DMS153 (cell line): ENCODE measurements around the gene GINS1.

ENCODE experiments used
- DNase-seq: peaks from one replicate; lab custom pipeline; 2025; lab: John Stamatoyannopoulos, UW

The GINS1 gene

DNA sequence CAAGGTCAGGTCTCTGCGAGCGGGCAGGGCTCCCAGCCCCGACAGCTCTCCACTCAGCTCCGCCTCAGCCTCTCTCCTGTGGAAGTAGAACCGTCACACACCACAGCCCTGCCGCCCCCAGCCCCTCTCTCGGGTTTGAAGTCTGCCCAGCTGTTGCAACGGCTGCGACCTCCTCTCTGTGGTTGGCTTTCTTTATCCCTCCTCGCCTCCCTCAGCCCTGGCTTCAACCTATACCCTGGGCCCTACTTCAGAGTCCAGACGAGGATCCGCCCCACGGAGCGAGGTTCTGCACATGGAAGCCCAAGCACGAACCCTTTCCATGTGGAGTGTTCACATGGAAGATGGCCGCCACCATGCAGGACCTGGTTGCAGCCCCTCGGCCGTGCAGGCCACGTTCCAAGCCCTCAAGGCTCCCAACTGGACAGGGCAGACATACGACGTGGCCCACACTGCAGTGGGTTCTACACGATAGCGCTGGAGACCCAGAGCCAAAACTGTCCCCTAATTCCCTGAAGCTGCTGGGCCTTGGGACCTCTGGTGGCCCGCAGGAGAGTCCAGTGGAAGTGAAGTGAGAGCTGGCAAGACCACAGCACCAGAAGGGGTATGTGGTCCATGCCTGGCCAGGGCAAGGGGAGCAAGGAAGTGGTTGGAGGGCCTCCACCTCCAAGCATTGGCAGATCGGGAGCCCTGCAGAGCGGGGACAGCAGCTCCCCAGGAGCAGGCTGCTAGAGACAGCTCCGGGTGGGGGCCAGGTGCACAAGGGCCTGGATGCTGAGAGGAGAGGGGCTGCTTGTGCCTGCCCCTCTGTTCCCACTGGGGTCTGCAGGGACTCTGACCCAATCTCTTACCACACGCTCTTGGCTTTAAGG, 69.8 kb downstream of the GINS1 start:
- DNase-seq = no peak

DNA sequence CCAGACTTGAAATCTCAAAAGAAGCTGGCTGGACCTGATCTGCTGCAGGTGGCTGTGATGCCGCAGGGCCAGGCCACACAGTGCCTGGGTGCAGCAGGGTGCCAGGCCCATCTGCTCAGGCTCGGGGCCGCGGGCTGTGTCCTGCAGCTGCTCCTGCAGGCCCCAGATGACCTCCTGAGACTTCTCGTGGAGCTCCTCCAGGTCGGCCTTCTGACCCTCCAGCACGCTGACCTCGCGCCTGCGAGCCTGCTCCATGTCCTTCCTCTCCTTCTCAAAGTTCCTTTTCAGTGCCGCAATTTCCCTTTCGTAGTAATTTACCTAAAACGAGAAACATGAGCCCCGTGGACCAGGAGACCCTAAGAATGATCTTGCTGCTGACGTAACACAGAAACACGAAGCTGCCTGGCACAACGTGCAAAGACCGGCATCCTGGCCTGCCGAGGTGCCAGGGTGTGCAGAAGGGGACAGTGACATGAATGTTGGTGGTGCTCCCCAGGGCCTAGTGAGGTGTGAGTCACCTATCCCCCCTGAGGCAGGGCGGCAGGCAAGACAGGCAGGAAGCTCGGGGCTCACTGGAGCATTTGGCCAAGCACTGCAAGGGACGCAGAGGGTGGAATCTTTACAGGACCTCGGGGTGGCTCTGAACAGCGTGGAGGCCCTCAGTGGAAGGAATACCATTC, 71.6 kb downstream of the GINS1 start:
- no peak for DNase-seq

DNA sequence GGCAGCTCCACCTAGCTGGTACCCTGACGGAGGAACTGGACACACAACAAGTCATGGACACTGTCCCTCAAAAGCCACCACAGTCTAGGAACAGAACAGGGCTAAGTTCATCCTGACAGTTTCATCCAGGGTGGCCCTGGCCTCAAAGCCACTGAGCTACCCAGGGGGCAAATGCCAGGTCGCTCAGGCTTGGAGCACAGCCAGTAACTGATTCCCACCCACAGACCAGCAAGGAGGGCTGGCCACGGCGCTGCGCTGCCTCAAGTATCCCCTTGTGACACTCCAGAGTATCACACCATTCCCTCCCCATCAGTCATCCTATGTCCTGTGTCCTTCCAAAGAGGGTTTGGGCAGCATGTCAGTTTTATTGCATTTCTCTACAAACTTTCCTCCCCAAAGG, 72.2 kb downstream of the GINS1 start:
- DNase-seq = no peak

DNA sequence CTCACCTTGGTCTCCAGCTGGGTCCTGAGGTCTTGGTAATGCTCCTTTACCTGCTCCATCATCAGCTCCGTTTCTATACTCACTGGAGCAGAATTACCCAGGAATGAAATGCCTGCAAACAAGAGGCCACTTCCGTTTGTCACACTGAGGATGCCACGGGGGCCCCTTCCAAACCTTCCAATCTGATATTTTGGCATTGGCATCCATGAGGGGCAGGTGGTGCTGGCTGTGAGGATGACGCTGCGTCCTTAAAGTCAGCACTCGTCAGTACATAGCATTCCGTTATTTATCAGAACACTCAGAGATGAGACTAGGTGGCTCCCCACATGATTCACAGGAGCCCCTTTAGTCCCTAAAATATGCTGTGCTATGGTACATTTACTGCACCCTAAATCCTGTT, 72.7 kb downstream of the GINS1 start:
- DNase-seq = no peak

DNA sequence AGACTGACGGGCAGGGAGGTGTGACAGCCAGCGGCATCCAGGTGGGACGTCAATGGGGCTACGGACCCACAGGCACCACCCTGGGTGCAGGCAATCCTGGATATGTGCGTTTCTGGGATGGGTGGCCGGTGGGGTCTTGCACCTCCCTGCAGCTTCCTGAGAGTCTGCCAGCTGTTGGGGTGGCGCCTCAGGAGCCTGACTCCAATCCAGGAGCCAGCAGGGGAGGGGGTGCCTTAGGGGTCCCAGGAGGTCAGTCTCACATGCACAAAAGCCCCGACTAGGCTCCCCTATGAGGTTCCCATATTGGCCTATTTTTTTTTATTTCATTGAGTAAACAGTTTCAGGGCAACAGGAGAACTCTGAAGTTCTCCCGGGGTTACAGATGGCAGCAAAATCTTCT, 73.3 kb downstream of the GINS1 start:
- DNase-seq = no peak

DNA sequence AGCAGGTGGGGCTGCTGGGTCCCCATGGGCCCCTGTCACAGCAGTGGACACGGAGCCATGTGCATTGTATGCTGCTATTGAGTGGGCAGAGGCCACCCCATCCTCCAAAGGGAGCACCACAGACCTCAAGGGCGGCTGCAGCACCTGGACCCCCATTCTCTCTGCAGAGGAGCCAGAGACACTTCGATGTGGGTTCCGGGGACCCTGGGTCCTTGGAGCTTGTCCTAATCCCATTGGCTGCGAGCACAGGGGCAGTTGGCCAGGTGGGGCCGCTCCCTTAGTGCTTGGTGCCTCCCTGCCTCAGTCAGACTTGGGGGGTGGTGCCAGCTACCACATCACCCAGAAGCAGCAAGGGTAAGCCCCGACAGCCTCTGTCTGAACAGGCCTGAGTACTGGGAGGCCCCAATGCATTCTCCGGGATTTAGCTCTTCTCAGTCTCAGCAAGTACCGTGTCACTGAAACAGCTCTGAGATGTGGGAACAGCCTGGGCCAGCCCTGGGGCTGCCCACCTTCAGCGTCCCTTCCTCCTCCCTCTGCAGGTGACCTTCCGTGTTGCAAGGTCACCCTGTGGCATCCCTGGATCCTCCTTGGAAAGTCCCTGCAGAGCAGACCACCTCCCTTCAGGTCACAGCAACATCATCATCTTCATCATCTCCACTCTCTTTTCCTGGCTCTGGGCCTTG, 73.9 kb downstream of the GINS1 start:
- no peak for DNase-seq

DNA sequence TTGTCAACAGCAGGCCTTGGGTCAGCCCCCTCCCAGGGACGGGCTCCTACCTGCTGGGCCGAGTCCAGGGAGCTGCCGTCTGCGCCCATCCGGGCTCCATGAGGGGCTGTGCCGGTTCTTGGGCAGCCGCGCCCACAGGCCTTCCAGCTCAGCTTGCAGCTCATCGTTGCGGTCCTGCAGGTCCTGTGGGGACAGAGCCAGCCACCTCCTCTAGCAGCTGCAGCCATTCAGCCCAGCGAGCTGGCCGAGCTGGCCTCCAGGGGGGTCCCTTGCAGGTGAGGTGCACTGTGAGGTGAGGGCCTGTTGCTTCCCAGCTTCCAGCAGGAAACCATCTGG, 74.4 kb downstream of the GINS1 start:
- no peak for DNase-seq

DNA sequence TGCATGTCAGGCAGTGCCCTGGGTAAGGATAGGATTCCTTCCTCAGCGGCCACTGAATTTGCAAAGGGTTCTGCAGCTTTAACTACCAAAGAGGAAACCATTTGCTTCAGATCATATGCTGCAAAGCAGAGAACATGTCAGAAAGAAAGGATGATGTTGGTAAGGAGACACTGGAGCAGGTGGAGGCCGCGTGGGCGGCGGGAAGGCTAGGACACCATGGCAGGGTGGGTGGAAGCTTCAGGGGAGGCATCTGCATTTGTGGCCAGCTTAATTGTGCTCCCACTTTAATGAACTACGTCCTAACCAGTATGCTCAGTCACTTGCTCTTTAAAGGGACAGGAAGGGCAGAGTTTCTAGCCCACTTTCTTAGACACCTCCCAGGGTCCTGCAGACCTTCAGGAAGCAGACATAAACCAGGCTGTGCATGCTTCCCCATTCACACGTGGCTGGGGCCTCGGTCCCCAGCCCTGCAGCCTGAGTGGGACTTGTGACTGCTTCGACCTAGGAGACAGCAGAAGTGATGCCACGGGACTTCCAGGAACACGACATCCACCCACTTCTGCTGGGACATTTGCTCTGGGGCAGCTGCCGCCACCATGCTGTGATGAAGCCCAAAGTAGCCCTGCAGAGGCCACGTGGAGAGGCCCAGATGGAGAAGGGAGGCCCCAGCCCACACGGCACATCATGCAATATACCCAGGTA, 76.1 kb downstream of the GINS1 start:
- DNase-seq = no peak

DNA sequence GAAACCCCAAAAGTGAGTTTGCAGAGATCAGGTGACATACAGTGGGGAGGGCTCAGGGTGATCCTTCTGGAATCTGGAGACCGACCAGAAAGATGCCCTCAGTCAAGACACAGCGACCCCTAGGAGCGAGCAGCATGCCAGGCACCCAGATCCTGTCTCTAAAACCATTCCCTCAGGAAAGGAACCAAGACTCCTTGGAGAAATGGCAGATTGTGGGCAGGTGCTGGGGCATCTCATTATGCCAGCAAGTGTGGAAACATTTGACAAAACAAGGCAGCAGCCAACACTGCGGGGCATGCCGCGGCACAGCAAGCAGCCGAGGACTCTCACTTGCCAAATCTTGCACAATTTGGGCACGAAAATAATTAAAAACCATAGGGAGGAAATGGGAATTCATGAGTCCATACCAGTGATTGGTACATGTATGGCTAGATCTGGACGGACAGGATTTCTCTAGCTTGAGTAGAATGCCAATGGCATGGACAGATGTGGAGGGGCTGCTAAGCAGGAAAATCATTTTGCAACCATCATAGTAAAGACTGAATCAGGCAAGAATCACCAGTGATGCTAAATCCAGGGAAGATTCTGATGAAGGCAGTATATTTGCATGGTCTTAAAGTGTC, 76.9 kb downstream of the GINS1 start:
- DNase-seq = no peak

DNA sequence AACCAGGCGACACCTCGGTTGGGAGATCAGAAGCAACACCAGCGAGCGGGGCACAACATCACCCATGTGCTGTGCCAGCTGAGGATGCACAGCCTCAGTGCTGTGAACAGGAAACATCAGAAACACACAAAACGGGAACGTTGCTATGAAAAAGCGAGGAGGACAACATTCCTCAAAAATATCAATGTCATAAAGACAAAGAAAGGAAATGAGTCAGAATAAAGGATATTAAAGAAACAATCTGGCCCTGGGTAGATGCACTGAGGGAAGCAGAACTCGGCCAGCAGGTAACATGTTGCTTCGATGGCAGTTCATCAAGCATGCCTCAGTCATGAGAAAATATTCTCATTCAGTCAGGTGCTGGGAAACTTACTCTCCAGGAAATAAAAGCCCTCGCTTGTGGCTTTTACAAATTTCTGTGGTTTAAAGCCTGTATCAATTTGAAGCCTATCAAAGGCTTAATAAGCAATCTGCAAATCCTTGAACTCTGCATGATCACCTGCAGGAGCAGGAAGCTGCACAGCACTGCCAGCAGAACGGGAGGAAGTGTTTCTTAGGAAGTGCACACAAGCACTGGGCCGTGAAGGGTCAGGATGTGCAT, 77.5 kb downstream of the GINS1 start:
- DNase-seq = no peak

DNA sequence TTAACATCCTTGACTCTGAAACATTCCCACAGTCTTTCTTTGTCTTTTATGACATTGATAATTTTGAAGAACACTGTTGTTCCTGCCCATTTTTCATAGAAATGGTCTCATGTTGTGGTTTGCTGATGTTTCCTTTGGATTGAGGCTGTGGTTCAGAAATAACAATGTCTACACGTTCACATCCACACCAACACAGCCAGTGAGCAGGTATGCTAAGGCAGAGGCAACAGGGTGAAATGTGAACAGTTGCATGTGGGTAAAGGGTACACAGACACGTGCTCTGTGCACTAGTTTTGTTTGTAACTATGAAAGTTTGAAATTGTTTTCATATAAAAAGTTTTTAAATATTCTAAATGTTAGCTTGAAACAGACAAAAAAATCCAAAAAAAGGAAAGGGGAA, 78.4 kb downstream of the GINS1 start:
- no peak for DNase-seq

DNA sequence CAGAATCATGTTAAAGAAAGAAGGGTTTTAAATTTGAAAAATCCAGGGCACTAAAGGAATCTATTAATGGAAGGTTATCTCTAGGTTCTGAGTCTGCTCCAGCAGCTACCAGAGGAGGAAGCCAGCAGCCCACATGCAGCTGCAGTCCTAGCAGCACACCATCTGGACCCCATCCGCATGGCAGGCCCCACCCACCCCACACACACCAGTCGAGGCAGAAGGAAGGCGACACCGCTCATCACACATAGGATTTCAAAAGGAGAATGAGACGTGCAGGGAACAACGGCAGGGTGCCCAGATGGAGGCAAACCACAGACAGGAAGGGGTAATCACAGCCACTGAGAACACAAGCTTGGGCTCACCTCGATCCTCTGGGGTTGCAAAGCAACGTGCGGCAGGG, 78.9 kb downstream of the GINS1 start:
- no peak for DNase-seq

DNA sequence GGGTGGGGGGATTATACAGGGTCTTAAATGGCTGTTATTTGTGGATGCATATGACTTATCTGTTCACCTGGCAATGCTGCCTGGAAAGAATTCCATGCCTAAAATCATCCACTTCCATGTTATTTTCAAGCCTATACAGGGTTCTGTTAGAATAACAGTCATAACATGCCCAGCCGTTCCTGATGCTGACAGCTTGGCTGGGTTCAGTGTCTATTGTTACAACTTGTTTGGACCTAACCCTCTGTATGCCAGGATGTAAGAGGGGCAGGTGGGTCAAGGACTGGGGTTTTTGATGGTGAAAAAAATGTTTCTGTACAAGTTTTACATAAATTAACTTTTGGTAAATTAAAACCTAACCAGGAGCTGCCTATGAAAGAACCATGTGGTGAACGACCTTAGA, 79.8 kb downstream of the GINS1 start:
- no peak for DNase-seq

DNA sequence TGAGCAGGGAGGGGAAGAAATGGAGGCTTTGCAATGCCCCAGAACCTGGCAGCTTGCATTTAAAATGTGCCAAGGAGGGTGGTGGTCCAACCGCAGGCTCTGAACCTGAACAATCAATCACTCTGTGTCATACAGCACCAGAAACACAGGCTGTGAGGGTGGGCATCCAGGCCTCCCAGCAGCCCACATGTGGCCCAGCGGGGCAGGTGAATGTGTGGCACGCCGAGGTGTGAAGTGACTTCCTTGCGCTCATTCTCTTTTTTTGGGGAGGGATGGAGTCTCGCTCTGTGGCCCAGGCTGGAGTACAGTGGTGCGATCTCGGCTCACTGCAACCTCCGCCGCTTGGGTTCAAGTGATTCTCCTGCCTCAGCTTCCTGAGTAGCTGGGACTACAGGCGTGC, 80.5 kb downstream of the GINS1 start:
- no peak for DNase-seq

DNA sequence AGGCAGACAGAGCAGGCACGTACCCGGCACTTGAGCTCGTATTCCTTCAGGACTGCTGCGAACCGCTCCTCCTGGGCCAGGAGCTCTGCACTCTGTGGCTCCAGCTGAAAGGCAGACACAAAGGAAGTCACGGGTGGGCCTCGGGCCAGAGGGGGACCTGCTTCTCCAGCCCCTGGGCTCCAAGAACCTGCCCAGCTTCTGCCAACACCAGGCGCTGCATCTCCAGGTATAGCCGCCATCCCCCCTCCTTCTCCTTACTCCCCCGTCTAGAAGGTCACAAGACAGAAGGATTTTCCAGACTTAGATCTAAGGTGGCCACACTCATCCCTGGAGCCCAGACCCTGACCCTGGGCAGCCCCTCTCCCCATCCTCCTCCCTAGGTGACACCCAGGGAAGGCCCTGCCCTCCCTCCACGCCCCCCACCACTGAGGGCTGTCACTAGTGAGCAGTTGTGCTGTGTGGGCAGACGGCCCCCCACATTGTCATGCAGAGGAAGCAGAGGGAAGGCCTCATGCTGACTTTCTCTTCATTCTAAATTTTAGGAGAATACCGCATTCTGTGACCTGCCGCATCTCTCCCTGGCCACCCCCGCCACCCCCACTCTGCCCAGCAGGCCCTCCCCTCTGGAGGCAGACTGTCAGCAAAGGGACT, 81.9 kb downstream of the GINS1 start:
- no peak for DNase-seq

DNA sequence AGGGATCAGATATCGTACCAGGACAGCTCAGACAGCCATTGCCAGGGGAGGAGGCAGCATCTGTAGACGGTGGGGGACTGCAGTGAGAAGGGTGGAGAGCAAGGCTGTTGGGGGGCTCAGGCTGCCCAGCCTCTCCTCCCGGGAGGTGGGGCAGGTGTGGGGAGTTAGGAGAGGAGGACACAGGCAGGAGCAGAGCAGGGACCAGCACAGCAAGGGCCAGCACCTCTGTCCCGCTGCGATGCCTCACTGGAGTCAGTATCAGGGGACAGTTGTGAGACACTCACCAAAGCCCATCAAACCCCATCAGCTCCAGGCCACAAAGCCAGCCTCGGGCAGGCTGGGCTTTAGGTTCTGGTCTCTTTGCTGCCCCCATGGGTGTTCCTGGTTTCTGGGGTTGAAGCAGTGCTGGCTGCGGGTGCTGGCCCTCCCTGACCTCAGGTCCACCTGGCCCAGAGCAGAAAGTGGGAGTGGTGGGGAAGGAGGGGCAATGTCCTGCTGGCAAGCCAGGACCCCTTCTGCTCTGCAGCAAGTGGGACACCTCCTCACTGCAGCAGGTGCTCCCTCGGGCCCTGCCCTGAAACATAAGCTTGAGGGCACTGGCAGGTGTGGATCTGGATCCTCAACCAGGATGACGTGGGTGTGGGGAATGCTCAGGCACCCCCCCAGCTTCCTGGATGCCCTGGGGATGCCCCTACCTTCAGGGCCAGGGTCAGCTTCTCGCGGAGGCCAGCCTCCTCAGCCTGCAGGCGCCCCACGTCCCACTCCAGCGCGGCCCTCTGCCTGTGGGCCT, 83.4 kb downstream of the GINS1 start:
- DNase-seq = no peak

DNA sequence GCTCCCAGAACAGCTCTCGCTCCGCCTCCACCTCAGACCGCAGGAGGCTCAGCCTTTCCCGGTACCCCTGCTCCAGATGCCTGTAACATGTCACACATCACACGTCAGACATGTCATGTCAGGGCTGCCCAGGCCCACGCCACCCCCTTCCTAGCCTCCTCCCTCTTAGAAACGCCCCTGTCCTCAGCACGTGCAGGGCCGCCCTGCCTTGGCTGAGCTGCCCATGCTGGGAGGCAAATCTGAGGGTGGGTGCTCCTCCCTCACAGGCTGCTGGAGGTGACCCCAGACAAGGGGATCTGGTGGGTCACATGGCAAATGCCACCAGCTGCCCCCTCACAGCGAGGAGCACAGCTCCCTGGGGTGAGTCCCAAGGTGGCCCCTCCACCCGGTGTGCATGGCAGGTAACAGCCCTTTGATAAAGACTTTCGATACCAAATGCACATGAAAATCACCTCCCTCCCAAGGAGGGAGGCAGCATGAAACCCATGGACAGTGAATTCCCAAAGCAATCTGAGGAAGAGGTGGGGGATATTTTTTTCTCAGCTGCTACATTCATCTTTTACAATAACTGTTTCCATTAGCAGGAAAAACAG, 84.1 kb downstream of the GINS1 start:
- DNase-seq = no peak

DNA sequence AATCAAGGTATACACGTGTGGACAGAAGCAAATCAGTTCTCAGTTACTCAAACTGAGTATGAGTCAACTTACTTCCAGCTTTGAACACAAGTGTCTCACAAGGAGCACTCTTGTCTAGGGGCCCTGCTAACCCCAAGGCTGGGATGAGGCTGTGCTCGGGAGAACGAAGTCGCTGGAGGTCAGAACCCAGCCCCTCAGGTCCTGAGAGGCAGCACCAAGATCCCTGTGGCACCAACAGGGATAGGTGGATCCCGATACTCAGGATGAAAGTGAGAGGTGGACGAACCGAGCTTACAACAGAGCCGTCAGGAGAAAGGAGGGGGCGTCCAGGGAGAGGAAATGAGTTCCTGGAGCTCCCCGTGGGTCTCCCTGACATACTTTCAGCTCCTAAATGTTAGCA, 85.7 kb downstream of the GINS1 start:
- DNase-seq = no peak

DNA sequence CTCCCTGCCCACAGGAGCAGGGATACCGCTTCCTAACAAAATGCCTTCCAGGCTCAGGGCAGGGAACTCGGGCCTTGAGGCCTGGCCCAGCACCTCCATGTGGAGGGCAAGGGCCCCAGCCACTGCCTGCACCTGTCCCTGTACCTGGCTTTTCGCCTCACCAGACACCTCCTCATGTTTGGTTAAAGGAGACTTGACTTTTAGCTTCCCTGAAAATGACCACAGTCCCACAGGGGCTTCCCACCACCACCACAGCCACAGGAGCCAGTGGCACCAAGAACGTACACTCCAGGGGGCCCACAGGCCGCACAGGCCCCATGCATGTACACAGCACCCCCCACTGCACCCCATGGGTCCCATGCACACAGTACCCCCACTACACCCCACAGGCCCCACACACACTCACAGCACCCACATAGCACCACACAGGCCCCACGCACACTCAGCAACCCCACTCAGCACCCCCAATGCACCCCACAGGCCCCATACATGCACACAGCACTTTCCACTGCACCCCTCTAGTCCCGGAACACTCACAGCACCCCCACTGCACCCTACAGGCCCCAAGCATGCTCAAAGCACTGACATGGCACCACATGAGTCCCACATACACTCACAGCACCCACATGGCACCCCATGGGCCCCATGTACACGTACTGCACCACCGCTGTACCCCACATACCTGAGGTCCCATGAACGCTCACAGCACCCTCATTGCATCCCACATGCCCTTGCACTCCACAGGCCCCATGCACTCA, 86.5 kb downstream of the GINS1 start:
- DNase-seq = no peak
